Right lobe of liver (tissue), 6 donors: Measurements from ENCODE around the gene CD81. TPM values are rescaled to one million over a fixed set of nuclear protein-coding genes. Genes with fewer than 3 reads are reported as not detected.
"Not testable (repeated sequence)": the region's sequence is repeated elsewhere in the genome, so short reads cannot be mapped to it uniquely, and the experiment has no call there.

Experiments used
- ATAC-seq, 4 donors: fragments of 200-7000 bp; cut with Tn5 transposase; one replicate each; pipeline ENCODE4 v1.9.1; 2020; ENCODE audit warnings: mild to moderate bottlenecking in 4 of 4, moderate library complexity in 4 of 4
- DNase-seq, 3 donors: peaks; one replicate each; pipeline ENCODE4 v3.0.0-alpha.2; 2020
- H3K27ac ChIP-seq, 3 donors: fragments of 200-600 bp; one replicate each; pipeline ENCODE4 v1.8.0; 2022
- H3K27me3 ChIP-seq, 2 donors: fragments of 200-600 bp; one replicate each; pipeline ENCODE4 v1.8.0; 2022
- H3K36me3 ChIP-seq, 4 donors: fragments of 200-600 bp; sonication (generic) in 1 of 4; one replicate each; pipeline versions ENCODE4 v1.5.1 to v1.8.0; 2017 to 2022; ENCODE audit warnings: control low read depth in 1 of 4
- H3K4me1 ChIP-seq, 4 donors: fragments of 200-600 bp; sonication (generic) in 1 of 4; one replicate each; pipeline versions ENCODE4 v1.5.1 to v1.8.0; 2017 to 2022; ENCODE audit warnings: control low read depth in 1 of 4
- H3K4me3 ChIP-seq, 3 donors: fragments of 200-600 bp; one replicate each; pipeline ENCODE4 v1.8.0; 2022
- H3K9me3 ChIP-seq, 4 donors: fragments of 200-600 bp; sonication (generic) in 1 of 4; one replicate each; pipeline versions ENCODE4 v1.5.1 to v1.8.0; 2017 to 2022; ENCODE audit warnings: control low read depth in 1 of 4
- CTCF ChIP-seq, 4 donors: fragments of 200-600 bp in 3 of 4; fragments of 450-650 bp in 1 of 4; IDR thresholded peaks; one replicate each; pipeline versions ENCODE4 v1.5.1 to v1.8.0; 2016 to 2022; ENCODE audit warnings: antibody characterized with exemption in 4 of 4, mild to moderate bottlenecking in 2 of 4
- POLR2A ChIP-seq: fragments of 450-650 bp; IDR thresholded peaks from one replicate; pipeline ENCODE4 v1.6.1; 2017; ENCODE audit warnings: antibody characterized with exemption, mild to moderate bottlenecking
- WGBS: methylation state at CpG from one replicate; pipeline ENCODE4 v1.1.6; 2018; ENCODE audit warnings: low coverage, low lambda C conversion rate; ENCODE audit not compliant: insufficient coverage; ENCODE audit errors: missing lambda C conversion rate; 5-methylcytosine and 5-hydroxymethylcytosine counted together
- intact Hi-C, 2 donors: fragments of 100-400 bp; cut with DNase I; formaldehyde crosslinking; loops; one replicate each; pipeline versions ENCODE4 v1.11.2 to v1.14.1; 2022
- total RNA-seq, 6 experiments: library from RNA; depleted of rRNA in 2 of 6; stranded (reverse); fragments of >200 nt in 2 of 6; fragmentation: NEBNext Ultra II Directional in 3 of 6; extraction: Animal tissue kit (Norgen Biotek cat#: 25700) in 3 of 6; gene quantifications; one replicate each; pipeline versions ENCODE4 v1.1.0 to v1.2.4, GENCODE V29; 2016 to 2023
- donor health status: DM: no; HTN: yes; CAD: no.
- donor health status: DM: no; HTN: no; CAD: no.
- donor health status: DM: no; HTN: no; CAD: no.
- donor health status: DM: no; HTN: yes; CAD: no.
- donor health status: DM: no; HTN: yes; CAD: no.

CD81 gene
- total RNA-seq, 6 experiments from 2014 or later: 433 to 721 (median 528) TPM

- 90% methylated on average over 2 of the region's 6 CpGs for WGBS
- intact Hi-C loops: no loop called here
- Histone ChIP-seq H3K27ac (no peak overlapping the region), H3K9me3 (no peaks in the 10 kb centered on the region), H3K27me3 (no peaks in the 10 kb centered on the region), H3K4me3 (no peak overlapping the region), H3K4me1 (peaks cover 0 to 7% (median 0%) of the 10 kb centered on the region in 4 donors), H3K36me3 (no peaks in the 10 kb centered on the region)
- DNase-seq (no peak), ATAC-seq (no peak)
- no peak for TF ChIP-seq CTCF (IDR thresholded peaks at IDR 0.05)
- TF ChIP-seq POLR2A: no peak
These were observed 46.4 kb upstream of the CD81 start for GRCh38 chr11:2330696-2331095.

- intact Hi-C loops: no loop called here
- Histone ChIP-seq H3K4me1 (no peaks in the 10 kb centered on the region), H3K27ac (no peak overlapping the region), H3K4me3 (no peak overlapping the region), H3K9me3 (no peaks in the 10 kb centered on the region), H3K27me3 (no peaks in the 10 kb centered on the region), H3K36me3 (no peaks in the 10 kb centered on the region)
- no peak for TF ChIP-seq CTCF (IDR thresholded peaks at IDR 0.05)
- no peak for TF ChIP-seq POLR2A
- no peak for DNase-seq
- ATAC-seq: no peak
- WGBS: 63% methylated on average over 5 of the region's 5 CpGs
These were observed 45.7 kb upstream of the CD81 start for GRCh38 chr11:2331404-2331803.

- not testable (repeated sequence) for DNase-seq, ATAC-seq
- 33% methylated on average over 1 of the region's 29 CpGs for WGBS
These were observed 44.5 kb upstream of the CD81 start for GRCh38 chr11:2332569-2332968.

GRCh38 chr11:2333486-2334205 lies 43.5 kb upstream of the CD81 start:
- H3K36me3 ChIP-seq, H3K4me1 ChIP-seq, intact Hi-C loops, H3K4me3 ChIP-seq, H3K27ac ChIP-seq, DNase-seq, H3K27me3 ChIP-seq, H3K9me3 ChIP-seq: not testable (repeated sequence)
- WGBS: 52% methylated on average over 2 of the region's 4 CpGs
- ATAC-seq: peak; percentile 54 to 82 (median 69)

More at GRCh38 chr11:2332569-2332968, 44.5 kb upstream of the CD81 start:
- H3K27me3 ChIP-seq, H3K4me3 ChIP-seq, H3K4me1 ChIP-seq, H3K36me3 ChIP-seq, H3K27ac ChIP-seq, intact Hi-C loops, H3K9me3 ChIP-seq: not testable (repeated sequence)

GRCh38 chr11:2335286-2335685 lies 41.8 kb upstream of the CD81 start:
- WGBS: 90% methylated on average over 14 of the region's 18 CpGs
- ATAC-seq, H3K9me3 ChIP-seq, DNase-seq, H3K27ac ChIP-seq, H3K4me3 ChIP-seq, H3K4me1 ChIP-seq, intact Hi-C loops, H3K36me3 ChIP-seq, H3K27me3 ChIP-seq: not testable (repeated sequence)

GRCh38 chr11:2338760-2339159 lies 38.4 kb upstream of the CD81 start:
- ATAC-seq, H3K9me3 ChIP-seq, H3K27me3 ChIP-seq, DNase-seq, H3K36me3 ChIP-seq, intact Hi-C loops, H3K4me1 ChIP-seq, H3K4me3 ChIP-seq, H3K27ac ChIP-seq: not testable (repeated sequence)
- 68% methylated on average over 6 of the region's 8 CpGs for WGBS
